ENCODE data around the gene RPL21.

GRCh38 chr13:27208514-27208913 is 42.8 kb upstream of the RPL21 start:
- TF ChIP-seq CTCF (conservative IDR thresholded peaks at IDR 0.05; ENCODE audit: low read depth, low read length), result no peak
- no peak for TF ChIP-seq EZH2 (IDR thresholded peaks at IDR 0.05; ENCODE audit: borderline replicate concordance, low read depth, low read length, poor library complexity, severe bottlenecking)

All from A673 (cell line).